Cardiac fibroblast (primary cell): ENCODE measurements around the gene FAM204A.
A peak's percentile ranks its signal among the peaks of the same experiment; 100 is the strongest.

Source experiments
- DNase-seq, 2 donors: peaks; one replicate each; pipeline versions ENCODE4 v3.0.0 to v3.0.0-alpha.2; 2010; ENCODE audit warnings: low read depth in 2 of 2
- H3K4me3 ChIP-seq, 2 donors: replicated peaks in 1 of 2; 1 replicate in 1 of 2; 2 replicates in 1 of 2; pipeline ENCODE4 v1.5.1; 2011; ENCODE audit warnings: low read depth in 2 of 2, low read length in 2 of 2, mild to moderate bottlenecking in 2 of 2, moderate library complexity in 1 of 2
- CTCF ChIP-seq: IDR thresholded peaks from one replicate; pipeline ENCODE4 v1.5.1; 2011; ENCODE audit warnings: low read depth, mild to moderate bottlenecking, low read length, inconsistent platforms

FAM204A gene

GRCh38 chr10:118341791-118342637 is at the start of gene FAM204A:
Gene FAM204A (minus strand): TSS chr10:118342324. CDS start chr10:118336415, 5,909 bp downstream.
- peak; percentile 93 to 95 for DNase-seq
- peak within 1 kb of the TSS; percentile 78 to 82 for H3K4me3 ChIP-seq
- TF ChIP-seq CTCF: no peak

- no peak overlapping the region for H3K4me3 ChIP-seq
- DNase-seq: no peak
- TF ChIP-seq CTCF: no peak
Measured at GRCh38 chr10:118383699-118384098, 41.6 kb upstream of the FAM204A start.

- H3K4me3 ChIP-seq: no peak overlapping the region
- TF ChIP-seq CTCF: no peak
Measured at GRCh38 chr10:118383063-118383689, 41.1 kb upstream of the FAM204A start.

GRCh38 chr10:118374404-118374803 is 32.3 kb upstream of the FAM204A start:
- DNase-seq: peak in 1 of 2 donors; percentile 10
- no peak for TF ChIP-seq CTCF
- no peak overlapping the region for H3K4me3 ChIP-seq

More at GRCh38 chr10:118383063-118383689, 41.1 kb upstream of the FAM204A start:
- DNase-seq: no peak

- DNase-seq: peak; percentile 18 to 73
- no peak for TF ChIP-seq CTCF
- no peak overlapping the region for H3K4me3 ChIP-seq
Measured at GRCh38 chr10:118373786-118374185, 31.7 kb upstream of the FAM204A start.

GRCh38 chr10:118370499-118370898 is 28.4 kb upstream of the FAM204A start:
- no peak for TF ChIP-seq CTCF
- no peak overlapping the region for H3K4me3 ChIP-seq
- DNase-seq: no peak
